ENCODE data around the gene AP4B1.

Gene AP4B1

DNA sequence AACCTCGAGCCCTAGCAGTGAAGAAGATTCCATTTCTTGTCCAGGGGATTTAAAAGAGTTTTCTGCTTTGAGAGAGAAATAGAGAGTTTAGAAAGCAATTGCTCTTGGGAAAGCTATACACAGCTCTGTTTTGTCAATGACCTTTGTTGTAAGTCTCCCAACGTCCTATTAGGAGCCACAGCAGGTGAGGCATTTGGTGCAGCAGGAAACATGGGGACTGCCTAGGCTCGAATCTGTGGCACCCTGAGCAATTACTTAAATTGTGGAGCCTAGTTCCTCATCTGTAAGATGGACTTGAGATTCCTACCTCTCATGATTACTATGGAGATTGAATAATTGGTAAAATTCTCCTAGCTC is 8.7 kb upstream of the AP4B1 start:
- ChIA-PET POLR2A (interaction anchor here (1.7 kb wide), 1 partner anchor 16 kb away, joined by 4 read pairs; the partner anchor contains the start of gene HIPK1), CTCF (interaction anchor here (1.1 kb wide), 1 partner anchor 34 kb away, joined by 3 read pairs; no protein-coding TSS in a partner anchor)
- peaks cover 21 to 57% of the 10 kb centered on the region in 2 experiments for H3K36me3 ChIP-seq (ENCODE audit: control insufficient read depth in 2 of 2, insufficient read depth in 1 of 2, low read length in 2 of 2)
- H3K27ac ChIP-seq (ENCODE audit: extremely low read depth, low read depth, low read length) = no peak overlapping the region
- no peaks in the 10 kb centered on the region; the same call in 1 of the 2 replicates for H3K4me1 ChIP-seq (ENCODE audit: control insufficient read depth, insufficient read depth, low read length)
- TF ChIP-seq FEZF1 (tag by site-specific recombination; IDR thresholded peaks at IDR 0.05) (no peak), ZNF792 (tag by site-specific recombination; IDR thresholded peaks at IDR 0.05) (no peak), TRIM28 (IDR thresholded peaks at IDR 0.05; ENCODE audit: borderline replicate concordance, low read length) (no peak), HOXA7 (CRISPR knock-in tag; IDR thresholded peaks at IDR 0.05; ENCODE audit: borderline replicate concordance) (no peak), ZNF350 (tag by site-specific recombination; IDR thresholded peaks at IDR 0.05) (no peak), PRDM2 (tag by site-specific recombination; IDR thresholded peaks at IDR 0.05; ENCODE audit: borderline replicate concordance) (no peak), ZNF585B (tag by site-specific recombination; IDR thresholded peaks at IDR 0.05) (no peak), ZBTB17 (tag by site-specific recombination; IDR thresholded peaks at IDR 0.05) (no peak), INSM2 (tag by site-specific recombination; IDR thresholded peaks at IDR 0.05) (no peak), BCL11B (tag by site-specific recombination; IDR thresholded peaks at IDR 0.05; ENCODE audit: low read depth) (no peak), SCRT2 (tag by site-specific recombination; IDR thresholded peaks at IDR 0.05) (no peak), ZNF830 (tag by site-specific recombination; IDR thresholded peaks at IDR 0.05; ENCODE audit: low read depth) (no peak), KLF16 (tag by site-specific recombination; IDR thresholded peaks at IDR 0.05) (no peak), ZBTB6 (tag by site-specific recombination; IDR thresholded peaks at IDR 0.05) (no peak), PRDM1 (tag by site-specific recombination; IDR thresholded peaks at IDR 0.05) (no peak), GLI2 (tag by site-specific recombination; IDR thresholded peaks at IDR 0.05; ENCODE audit: borderline replicate concordance, low read depth) (no peak), ZBTB20 (tag by site-specific recombination; IDR thresholded peaks at IDR 0.05) (no peak)
- TF ChIP-seq, protein P1, sequence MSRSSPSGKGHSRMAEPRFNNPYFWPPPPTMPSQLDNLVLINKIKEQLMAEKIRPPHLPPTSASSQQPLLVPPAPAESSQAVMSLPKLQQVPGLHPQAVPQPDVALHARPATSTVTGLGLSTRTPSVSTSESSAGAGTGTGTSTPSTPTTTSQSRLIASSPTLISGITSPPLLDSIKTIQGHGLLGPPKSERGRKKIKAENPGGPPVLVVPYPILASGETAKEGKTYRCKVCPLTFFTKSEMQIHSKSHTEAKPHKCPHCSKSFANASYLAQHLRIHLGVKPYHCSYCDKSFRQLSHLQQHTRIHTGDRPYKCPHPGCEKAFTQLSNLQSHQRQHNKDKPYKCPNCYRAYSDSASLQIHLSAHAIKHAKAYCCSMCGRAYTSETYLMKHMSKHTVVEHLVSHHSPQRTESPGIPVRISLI (tag by site-specific recombination; IDR thresholded peaks at IDR 0.05) = no peak
- TF ChIP-seq, protein P2, sequence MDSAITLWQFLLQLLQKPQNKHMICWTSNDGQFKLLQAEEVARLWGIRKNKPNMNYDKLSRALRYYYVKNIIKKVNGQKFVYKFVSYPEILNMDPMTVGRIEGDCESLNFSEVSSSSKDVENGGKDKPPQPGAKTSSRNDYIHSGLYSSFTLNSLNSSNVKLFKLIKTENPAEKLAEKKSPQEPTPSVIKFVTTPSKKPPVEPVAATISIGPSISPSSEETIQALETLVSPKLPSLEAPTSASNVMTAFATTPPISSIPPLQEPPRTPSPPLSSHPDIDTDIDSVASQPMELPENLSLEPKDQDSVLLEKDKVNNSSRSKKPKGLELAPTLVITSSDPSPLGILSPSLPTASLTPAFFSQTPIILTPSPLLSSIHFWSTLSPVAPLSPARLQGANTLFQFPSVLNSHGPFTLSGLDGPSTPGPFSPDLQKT (IDR thresholded peaks at IDR 0.05; ENCODE audit: borderline replicate concordance, low read depth, low read length) = no peak
- TF ChIP-seq, protein P3, sequence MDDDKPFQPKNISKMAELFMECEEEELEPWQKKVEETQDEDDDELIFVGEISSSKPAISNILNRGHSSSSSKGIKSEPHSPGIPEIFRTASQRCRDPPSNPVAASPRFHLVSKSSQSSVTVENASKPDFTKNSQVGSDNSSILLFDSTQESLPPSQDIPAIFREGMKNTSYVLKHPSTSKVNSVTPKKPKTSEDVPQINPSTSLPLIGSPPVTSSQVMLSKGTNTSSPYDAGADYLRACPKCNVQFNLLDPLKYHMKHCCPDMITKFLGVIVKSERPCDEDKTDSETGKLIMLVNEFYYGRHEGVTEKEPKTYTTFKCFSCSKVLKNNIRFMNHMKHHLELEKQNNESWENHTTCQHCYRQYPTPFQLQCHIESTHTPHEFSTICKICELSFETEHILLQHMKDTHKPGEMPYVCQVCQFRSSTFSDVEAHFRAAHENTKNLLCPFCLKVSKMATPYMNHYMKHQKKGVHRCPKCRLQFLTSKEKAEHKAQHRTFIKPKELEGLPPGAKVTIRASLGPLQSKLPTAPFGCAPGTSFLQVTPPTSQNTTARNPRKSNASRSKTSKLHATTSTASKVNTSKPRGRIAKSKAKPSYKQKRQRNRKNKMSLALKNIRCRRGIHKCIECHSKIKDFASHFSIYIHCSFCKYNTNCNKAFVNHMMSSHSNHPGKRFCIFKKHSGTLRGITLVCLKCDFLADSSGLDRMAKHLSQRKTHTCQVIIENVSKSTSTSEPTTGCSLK (tag by site-specific recombination; IDR thresholded peaks at IDR 0.05) = no peak
- H3K9me3 ChIP-seq (ENCODE audit: control insufficient read depth, insufficient read depth, low read depth, low read length) = no peaks in the 10 kb centered on the region
- H3K4me3 ChIP-seq (ENCODE audit: low read depth, low read length) = no peak overlapping the region
